H1 (cell line): ENCODE results near the gene HECTD4. TPM values are rescaled to one million over a fixed set of nuclear protein-coding genes. Genes with fewer than 3 reads are reported as not detected.

Experiments
- CREB1 ChIP-seq: IDR thresholded peaks from 2 replicates; pipeline ENCODE4 v1.6.1; 2012; ENCODE audit warnings: inconsistent platforms
- KDM4A ChIP-seq: IDR thresholded peaks from one replicate; pipeline ENCODE4 v1.7.1; 2012; ENCODE audit warnings: low read depth, mild to moderate bottlenecking, moderate library complexity, low read length, inconsistent platforms; ENCODE audit not compliant: severe bottlenecking
- RNF2 ChIP-seq: fragments of 200-900, 300-1000 bp; sonication (generic); IDR thresholded peaks from 2 replicates; pipeline ENCODE4 v1.7.1; 2016; ENCODE audit warnings: borderline replicate concordance, low read depth, mild to moderate bottlenecking, antibody characterized with exemption, low read length; ENCODE audit not compliant: poor library complexity, severe bottlenecking; ENCODE audit errors: missing control alignments
- ZNF274 ChIP-seq: IDR thresholded peaks from 2 replicates; pipeline ENCODE4 v1.7.0; 2012; ENCODE audit warnings: low read length, borderline replicate concordance; ENCODE audit errors: extremely low read depth
- polyA plus RNA-seq, 7 experiments: library from polyadenylated mRNA; depleted of rRNA in 3 of 7; stranded (reverse) in 5 of 7; unstranded in 2 of 7; fragments of >200 nt in 5 of 7; fragments of 200-250 nt in 2 of 7; gene quantifications; 1 replicate in 5 of 7; 2 replicates in 1 of 7; 4 replicates in 1 of 7; pipeline versions ENCODE4 v1.2.1 to v1.2.3, GENCODE V29; 2011 to 2013; ENCODE audit warnings: missing spikeins in 2 of 7, mixed read lengths in 2 of 7
- total RNA-seq: library from RNA; stranded (reverse); fragmentation: NEBNext Ultra II Directional; extraction: Animal tissue kit (Norgen Biotek cat#: 25700); gene quantifications from 2 replicates; pipeline ENCODE4 v1.2.1, GENCODE V29; 2021

HECTD4 gene
- total and polyA plus RNA-seq, 2 of the 8 experiments (the other 6 are each of a cell fraction or from before 2014, with no cell fraction given) = 6.5 to 33.7 TPM

DNA sequence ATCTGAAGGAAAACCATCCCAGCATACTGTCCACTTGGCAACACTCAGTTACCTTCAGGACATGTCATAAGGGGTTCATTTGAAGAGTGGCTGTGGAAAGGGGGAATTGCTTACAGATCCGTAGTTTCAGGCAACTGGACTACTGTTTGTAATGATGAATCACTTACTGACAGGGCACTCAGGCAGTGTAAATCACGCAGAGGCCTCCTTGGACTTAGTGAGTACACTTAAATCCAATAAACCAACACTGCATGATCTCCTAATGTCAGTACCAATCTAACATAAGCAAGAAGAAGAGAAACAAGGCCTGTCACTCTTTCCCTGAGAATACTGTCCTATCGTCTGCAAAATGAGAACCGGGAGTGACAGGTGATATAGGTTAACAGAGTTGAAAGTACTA lies 152.1 kb downstream of the HECTD4 start (continued):
- TF ChIP-seq RNF2 (no peak), ZNF274 (no peak), KDM4A (no peak), CREB1 (no peak)
